Pancreas (tissue), 10 donors: ENCODE results near the gene C19orf44. TPM values are rescaled to one million over a fixed set of nuclear protein-coding genes. Genes with fewer than 3 reads are reported as not detected.

ENCODE experiments used
- ATAC-seq, 4 donors: fragments of 200-7000 bp; cut with Tn5 transposase; one replicate each; pipeline versions ENCODE4 v1.8.0 to v1.9.1; 2020; ENCODE audit warnings: mild to moderate bottlenecking in 4 of 4, moderate library complexity in 4 of 4
- DNase-seq, 6 donors: peaks; one replicate each; pipeline ENCODE4 v3.0.0-alpha.2; 2020
- FAIRE-seq: peaks from 2 replicates; lab custom pipeline; 2012; peaks lifted over from hg19 to GRCh38; lab: Jason Lieb, UNC
- H3K27ac ChIP-seq, 4 donors: fragments of 200-600 bp; sonication (generic); 1 replicate in 3 of 4; 2 replicates in 1 of 4; pipeline versions ENCODE4 v1.5.0 to v1.8.0; 2020
- H3K27me3 ChIP-seq, 4 donors: fragments of 200-600 bp; one replicate each; pipeline ENCODE4 v1.8.0; 2021
- H3K36me3 ChIP-seq, 3 donors: fragments of 200-600 bp; sonication (generic) in 1 of 3; one replicate each; pipeline versions ENCODE4 v1.5.0 to v1.8.0; 2020 to 2021
- H3K4me1 ChIP-seq, 3 donors: fragments of 200-600 bp; one replicate each; pipeline ENCODE4 v1.8.0; 2021
- H3K4me3 ChIP-seq, 4 donors: fragments of 200-600 bp; sonication (generic) in 2 of 4; one replicate each; pipeline versions ENCODE4 v1.5.0 to v1.8.0; 2020 to 2021
- H3K9me3 ChIP-seq, 4 donors: fragments of 200-600 bp; one replicate each; pipeline ENCODE4 v1.8.0; 2021
- WGBS, 2 donors: extraction: QIAGEN DNeasy Blood & Tissue Kit; methylation state at CpG; one replicate each; pipeline ENCODE4 v1.1.7; 2013; 5-methylcytosine and 5-hydroxymethylcytosine counted together
- intact Hi-C, 3 donors: fragments of 100-400 bp; cut with DNase I; formaldehyde crosslinking; loops; one replicate each; pipeline versions ENCODE4 v1.11.1 to v1.14.2; 2022
- polyA plus RNA-seq, 2 donors: library from polyadenylated mRNA; stranded (reverse); fragments of 200-250 nt; gene quantifications; one replicate each; pipeline ENCODE4 v1.2.3, GENCODE V29; 2013
- total RNA-seq, 6 donors: library from RNA; stranded (reverse); fragmentation: NEBNext Ultra II Directional in 4 of 6; extraction: Animal tissue kit (Norgen Biotek cat#: 25700) in 4 of 6; gene quantifications; one replicate each; pipeline versions ENCODE4 v1.2.1 to v1.2.4, GENCODE V29; 2021 to 2023
- TF ChIP-seq, protein P1 (sequence below), 4 donors: fragments of 200-600 bp; sonication (generic) in 3 of 4; IDR thresholded peaks; one replicate each; pipeline versions ENCODE4 v1.5.0 to v1.8.0; 2021; ENCODE audit warnings: antibody characterized with exemption in 4 of 4
- donor health status: healthy with polysubstance abuse.
- donor health status: DM: no; HTN: no; CAD: no; lungs with moderate emphysema.
- donor health status: DM: no; HTN: no; CAD: no.
- donor health status: control.
- donor health status: control.
- donor health status: Bipolar disorder and iron deficiency.
- donor health status: DM: yes; HTN: yes; CAD: no.
- donor health status: DM: no; HTN: no; CAD: no.
- donor health status: DM: no; HTN: no; CAD: no.
- donor health status: DM: yes; HTN: yes; CAD: no.

The C19orf44 gene
- total and polyA plus RNA-seq, 8 donors, result 1.9 to 7.4 (median 3.6) TPM

GRCh38 chr19:16527971-16528521 lies 31.9 kb downstream of the C19orf44 start:
- DNase-seq (no peak), ATAC-seq (peak in 3 of 4 donors; percentile 35 to 54 (median 53)), FAIRE-seq (no peak)
- WGBS, 2 donors, result 85 to 89% methylated on average over 12 of the region's 12 CpGs
- no peaks in the 10 kb centered on the region for H3K9me3 ChIP-seq
- H3K36me3 ChIP-seq, result peaks cover 19 to 89% (median 89%) of the 10 kb centered on the region in 3 donors
- TF ChIP-seq, protein P1, sequence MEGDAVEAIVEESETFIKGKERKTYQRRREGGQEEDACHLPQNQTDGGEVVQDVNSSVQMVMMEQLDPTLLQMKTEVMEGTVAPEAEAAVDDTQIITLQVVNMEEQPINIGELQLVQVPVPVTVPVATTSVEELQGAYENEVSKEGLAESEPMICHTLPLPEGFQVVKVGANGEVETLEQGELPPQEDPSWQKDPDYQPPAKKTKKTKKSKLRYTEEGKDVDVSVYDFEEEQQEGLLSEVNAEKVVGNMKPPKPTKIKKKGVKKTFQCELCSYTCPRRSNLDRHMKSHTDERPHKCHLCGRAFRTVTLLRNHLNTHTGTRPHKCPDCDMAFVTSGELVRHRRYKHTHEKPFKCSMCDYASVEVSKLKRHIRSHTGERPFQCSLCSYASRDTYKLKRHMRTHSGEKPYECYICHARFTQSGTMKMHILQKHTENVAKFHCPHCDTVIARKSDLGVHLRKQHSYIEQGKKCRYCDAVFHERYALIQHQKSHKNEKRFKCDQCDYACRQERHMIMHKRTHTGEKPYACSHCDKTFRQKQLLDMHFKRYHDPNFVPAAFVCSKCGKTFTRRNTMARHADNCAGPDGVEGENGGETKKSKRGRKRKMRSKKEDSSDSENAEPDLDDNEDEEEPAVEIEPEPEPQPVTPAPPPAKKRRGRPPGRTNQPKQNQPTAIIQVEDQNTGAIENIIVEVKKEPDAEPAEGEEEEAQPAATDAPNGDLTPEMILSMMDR (IDR thresholded peaks at IDR 0.05), result peak in 1 of 4 donors; percentile 8
- intact Hi-C loops, result no loop called here
- H3K27ac ChIP-seq, result no peak overlapping the region
- no peaks in the 10 kb centered on the region for H3K4me1 ChIP-seq
- no peaks in the 10 kb centered on the region for H3K27me3 ChIP-seq
- H3K4me3 ChIP-seq, result no peak overlapping the region

GRCh38 chr19:16529466-16530144 lies 33.4 kb downstream of the C19orf44 start:
- H3K9me3 ChIP-seq, result no peaks in the 10 kb centered on the region
- WGBS, 2 donors, result 87 to 91% methylated on average over 25 of the region's 25 CpGs
- DNase-seq (peak in 1 of 6 donors; percentile 55), ATAC-seq (no peak), FAIRE-seq (no peak)
- no peaks in the 10 kb centered on the region for H3K27me3 ChIP-seq
- no peak overlapping the region for H3K27ac ChIP-seq
- intact Hi-C loops, result no loop called here
- H3K4me1 ChIP-seq, result no peaks in the 10 kb centered on the region
- TF ChIP-seq, protein P1 (IDR thresholded peaks at IDR 0.05), result no peak
- no peak overlapping the region for H3K4me3 ChIP-seq
- peaks cover 15 to 94% (median 88%) of the 10 kb centered on the region in 3 donors for H3K36me3 ChIP-seq

DNA sequence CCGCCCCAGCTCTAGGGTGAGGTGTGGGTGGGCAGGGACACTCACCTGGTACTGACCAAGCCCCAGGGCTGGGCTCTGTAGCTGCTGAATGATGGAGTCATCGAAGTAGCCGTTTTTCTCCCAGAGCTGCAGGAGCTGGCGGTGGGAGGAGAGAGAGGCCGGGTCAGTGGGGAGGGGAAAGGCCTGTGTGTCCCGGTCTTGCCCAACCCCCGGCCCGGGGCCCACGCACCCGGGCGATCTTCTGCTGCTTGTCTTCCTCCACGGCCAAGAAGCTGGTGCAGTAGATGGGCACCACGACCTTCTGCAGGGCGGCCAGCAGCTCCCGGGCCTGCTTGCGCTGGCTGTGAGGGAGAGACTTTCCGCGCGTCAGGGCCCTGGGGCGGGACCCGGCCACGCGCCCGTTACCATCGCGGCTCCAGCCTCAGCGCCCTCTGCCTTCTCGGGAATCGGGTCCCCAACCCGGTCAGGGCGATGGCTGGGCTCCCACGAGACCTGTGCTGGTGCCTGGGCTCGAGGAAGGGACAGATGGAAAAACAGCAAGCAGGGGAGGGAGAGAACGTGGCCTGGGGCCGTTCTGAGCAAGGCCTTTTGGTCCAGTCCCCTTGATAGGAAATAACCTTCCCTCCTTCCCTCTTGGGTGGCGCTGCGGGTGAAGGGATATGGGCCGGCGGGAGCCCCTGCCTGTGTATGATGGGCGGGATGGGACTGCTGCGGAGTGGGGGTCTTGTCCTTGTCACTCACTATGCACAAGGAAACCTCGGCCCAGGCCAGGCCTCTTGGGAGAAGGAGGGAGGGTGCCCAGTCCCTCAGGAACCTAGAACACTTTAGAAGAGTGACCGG lies 34.6 kb downstream of the C19orf44 start:
- Histone ChIP-seq H3K36me3 (peaks cover 14 to 94% (median 83%) of the 10 kb centered on the region in 3 donors), H3K27ac (no peak overlapping the region), H3K27me3 (no peaks in the 10 kb centered on the region), H3K4me3 (no peak overlapping the region), H3K4me1 (no peaks in the 10 kb centered on the region), H3K9me3 (no peaks in the 10 kb centered on the region)
- no peak for FAIRE-seq
- ATAC-seq, result no peak
- WGBS, 2 donors, result 91 to 94% methylated on average over 41 to 43 of the region's 43 CpGs
- TF ChIP-seq, protein P1 (IDR thresholded peaks at IDR 0.05), result no peak
- DNase-seq, result peak in 1 of 6 donors; percentile 72
- intact Hi-C loops, result no loop called here

DNA sequence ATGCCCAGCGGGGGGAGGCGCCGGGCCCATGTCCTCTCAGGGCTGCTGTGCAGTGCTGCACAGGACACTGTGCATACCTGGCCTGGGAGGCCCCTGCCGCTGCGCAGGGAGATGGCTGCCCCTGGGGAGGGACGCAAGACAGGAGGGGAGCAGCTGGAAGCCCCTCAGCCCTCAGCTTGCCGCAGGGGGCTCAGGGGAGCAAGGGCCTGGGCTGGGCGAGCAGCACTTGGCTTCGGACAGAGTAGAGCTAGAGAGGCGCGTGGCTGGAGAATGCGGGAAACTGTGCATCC lies 35.1 kb downstream of the C19orf44 start:
- Histone ChIP-seq H3K9me3 (no peaks in the 10 kb centered on the region), H3K4me1 (no peaks in the 10 kb centered on the region), H3K27me3 (no peaks in the 10 kb centered on the region), H3K36me3 (peaks cover 14 to 89% (median 80%) of the 10 kb centered on the region in 3 donors), H3K4me3 (no peak overlapping the region), H3K27ac (no peak overlapping the region)
- 94 to 97% methylated on average over 12 of the region's 12 CpGs for WGBS, 2 donors
- DNase-seq (no peak), ATAC-seq (no peak), FAIRE-seq (no peak)
- TF ChIP-seq, protein P1 (IDR thresholded peaks at IDR 0.05), result no peak
- intact Hi-C loops, result no loop called here
